HCEC 1CT (cell line): ENCODE measurements around the gene OR52B2.
"Not testable (repeated sequence)": the region's sequence is repeated elsewhere in the genome, so short reads cannot be mapped to it uniquely, and the experiment has no call there.

Experiments used
- DNase-seq: peaks from one replicate; pipeline ENCODE4 v3.0.0-alpha.2; 2017

The OR52B2 gene

GRCh38 chr11:6151117-6151516 lies 19.0 kb downstream of the OR52B2 start:
- no peak for DNase-seq

- not testable (repeated sequence) for DNase-seq
Observed at GRCh38 chr11:6143737-6144136, 26.4 kb downstream of the OR52B2 start.

GRCh38 chr11:6142936-6143335 lies 27.2 kb downstream of the OR52B2 start:
- no peak for DNase-seq

DNA sequence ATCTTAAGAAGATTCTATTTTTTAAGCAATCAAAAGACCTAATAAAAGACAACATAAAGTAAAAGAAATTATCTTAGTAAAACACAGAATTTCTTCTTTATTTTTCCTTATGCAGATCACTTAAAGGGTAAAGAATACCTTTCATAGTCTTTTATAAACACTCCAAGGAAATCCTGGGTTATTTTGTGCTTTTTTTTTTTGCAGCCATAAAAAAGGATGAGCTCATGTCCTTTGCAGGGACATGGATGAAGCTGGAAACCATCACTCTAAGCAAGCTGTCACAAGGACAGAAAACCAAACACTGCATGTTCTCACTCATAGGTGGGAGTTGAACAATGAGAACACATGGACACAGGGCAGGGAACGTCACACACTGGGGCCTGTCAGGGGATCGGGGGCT lies 34.2 kb downstream of the OR52B2 start:
- not testable (repeated sequence) for DNase-seq

GRCh38 chr11:6132431-6132830 lies 37.7 kb downstream of the OR52B2 start:
- DNase-seq = no peak

DNA sequence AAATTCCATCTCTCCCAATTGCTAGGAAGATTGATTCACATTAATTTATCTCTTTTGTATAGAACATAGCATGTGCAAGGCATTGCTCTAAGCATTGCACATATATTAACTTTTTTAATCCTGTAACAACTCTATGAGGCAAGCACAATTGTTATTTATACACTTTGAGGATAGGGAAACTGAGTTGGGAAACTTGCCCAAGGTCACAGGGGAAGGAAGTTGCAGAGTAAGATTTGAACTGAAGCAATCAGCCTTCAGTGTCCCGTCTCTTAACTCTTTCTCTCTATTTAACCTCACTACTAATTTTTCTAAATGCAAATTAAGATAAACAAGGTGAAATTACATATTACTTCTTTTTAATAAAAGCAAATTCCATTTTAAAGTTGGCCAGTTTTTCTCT lies 40.5 kb downstream of the OR52B2 start:
- DNase-seq = no peak

GRCh38 chr11:6129011-6129410 lies 41.1 kb downstream of the OR52B2 start:
- no peak for DNase-seq

DNA sequence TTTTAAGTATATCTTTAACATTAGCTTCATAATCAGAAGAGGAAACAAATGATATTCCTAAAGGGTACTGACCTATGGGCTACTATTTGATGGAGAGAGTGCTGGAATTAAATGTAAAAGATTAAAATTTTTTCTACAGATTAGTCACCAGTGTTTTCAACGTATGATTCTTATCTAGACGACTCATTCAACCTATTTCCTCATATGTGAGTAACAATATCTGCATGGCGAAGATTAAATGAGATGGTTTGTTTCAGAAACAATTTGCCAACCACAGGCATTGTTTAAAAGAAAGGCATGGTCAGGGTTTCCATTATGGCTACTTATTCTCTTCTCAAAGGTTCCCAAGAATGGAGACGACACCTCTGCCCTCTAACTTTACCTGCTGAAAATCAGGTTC lies 42.2 kb downstream of the OR52B2 start:
- no peak for DNase-seq

DNA sequence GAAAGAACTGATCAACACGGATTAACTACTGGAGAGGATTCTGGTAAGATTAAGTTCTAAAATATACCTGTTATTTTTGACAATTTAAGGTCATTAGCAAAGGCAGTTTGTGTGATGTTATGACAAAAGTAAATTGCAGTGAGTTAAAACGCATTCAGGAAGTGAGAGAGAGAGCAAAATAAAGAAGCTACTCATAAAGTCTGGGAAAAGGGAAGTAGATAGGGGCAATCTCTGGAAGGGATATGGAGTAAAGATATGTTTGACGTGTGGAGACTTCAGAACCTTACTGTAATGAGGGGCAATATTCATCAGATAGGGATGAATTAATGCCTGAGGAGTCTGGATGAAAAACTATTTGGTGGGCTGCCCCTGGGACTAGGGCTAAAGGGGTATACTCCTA lies 45.9 kb downstream of the OR52B2 start:
- DNase-seq = no peak
